NCI-H1436 treated with DMSO at 0.1 percent for 48 hours (cell line): Measurements from ENCODE around the gene ATP6V0D1.
"Not testable (repeated sequence)": the region's sequence is repeated elsewhere in the genome, so short reads cannot be mapped to it uniquely, and the experiment has no call there.

Source experiments
- DNase-seq: peaks from one replicate; lab custom pipeline; 2025; lab: John Stamatoyannopoulos, UW

The ATP6V0D1 gene

GRCh38 chr16:67429053-67429798 is 51.7 kb downstream of the ATP6V0D1 start:
- DNase-seq = no peak

GRCh38 chr16:67428146-67428731 is 52.7 kb downstream of the ATP6V0D1 start:
- DNase-seq = no peak

GRCh38 chr16:67426950-67427349 is 54.0 kb downstream of the ATP6V0D1 start:
- DNase-seq = no peak

GRCh38 chr16:67426022-67426421 is 54.9 kb downstream of the ATP6V0D1 start:
- DNase-seq = no peak

GRCh38 chr16:67425580-67425979 is 55.4 kb downstream of the ATP6V0D1 start:
- no peak for DNase-seq

GRCh38 chr16:67425061-67425460 is 55.9 kb downstream of the ATP6V0D1 start:
- DNase-seq = no peak

- DNase-seq = no peak
These were observed 56.7 kb downstream of the ATP6V0D1 start for GRCh38 chr16:67424261-67424615.

GRCh38 chr16:67423611-67424260 is 57.2 kb downstream of the ATP6V0D1 start:
- no peak for DNase-seq

- DNase-seq = no peak
These were observed 57.9 kb downstream of the ATP6V0D1 start for GRCh38 chr16:67423015-67423414.

- no peak for DNase-seq
These were observed 59.9 kb downstream of the ATP6V0D1 start for GRCh38 chr16:67421030-67421429.

- no peak for DNase-seq
These were observed 61.0 kb downstream of the ATP6V0D1 start for GRCh38 chr16:67419931-67420330.

- DNase-seq = no peak
These were observed 61.5 kb downstream of the ATP6V0D1 start for GRCh38 chr16:67419502-67419901.

- DNase-seq = no peak
These were observed 63.5 kb downstream of the ATP6V0D1 start for GRCh38 chr16:67417333-67418061.

- DNase-seq = no peak
These were observed 64.8 kb downstream of the ATP6V0D1 start, which contains the start of gene ZDHHC1 for GRCh38 chr16:67415872-67416793. ZDHHC1 (minus strand) TSS chr16:67416477; CDS start chr16:67407775, 8,702 bp downstream.

- DNase-seq = not testable (repeated sequence)
These were observed 65.5 kb downstream of the ATP6V0D1 start for GRCh38 chr16:67415421-67415820.

GRCh38 chr16:67413978-67414911 is 66.7 kb downstream of the ATP6V0D1 start:
- no peak for DNase-seq

- DNase-seq = no peak
These were observed 68.7 kb downstream of the ATP6V0D1 start for GRCh38 chr16:67412294-67412693.

GRCh38 chr16:67411339-67411738 is 69.6 kb downstream of the ATP6V0D1 start:
- DNase-seq = no peak

- DNase-seq = no peak
These were observed 71.3 kb downstream of the ATP6V0D1 start for GRCh38 chr16:67409631-67410030.

- DNase-seq = no peak
These were observed 73.0 kb downstream of the ATP6V0D1 start for GRCh38 chr16:67407788-67408452.
